LNCAP (cell line): ENCODE results near the gene AKT3.

Experiments used
- CTCF ChIP-seq: fragments of 450-650 bp; IDR thresholded peaks from 2 replicates; pipeline ENCODE4 v1.5.1; 2017; ENCODE audit warnings: mild to moderate bottlenecking

Gene AKT3

DNA sequence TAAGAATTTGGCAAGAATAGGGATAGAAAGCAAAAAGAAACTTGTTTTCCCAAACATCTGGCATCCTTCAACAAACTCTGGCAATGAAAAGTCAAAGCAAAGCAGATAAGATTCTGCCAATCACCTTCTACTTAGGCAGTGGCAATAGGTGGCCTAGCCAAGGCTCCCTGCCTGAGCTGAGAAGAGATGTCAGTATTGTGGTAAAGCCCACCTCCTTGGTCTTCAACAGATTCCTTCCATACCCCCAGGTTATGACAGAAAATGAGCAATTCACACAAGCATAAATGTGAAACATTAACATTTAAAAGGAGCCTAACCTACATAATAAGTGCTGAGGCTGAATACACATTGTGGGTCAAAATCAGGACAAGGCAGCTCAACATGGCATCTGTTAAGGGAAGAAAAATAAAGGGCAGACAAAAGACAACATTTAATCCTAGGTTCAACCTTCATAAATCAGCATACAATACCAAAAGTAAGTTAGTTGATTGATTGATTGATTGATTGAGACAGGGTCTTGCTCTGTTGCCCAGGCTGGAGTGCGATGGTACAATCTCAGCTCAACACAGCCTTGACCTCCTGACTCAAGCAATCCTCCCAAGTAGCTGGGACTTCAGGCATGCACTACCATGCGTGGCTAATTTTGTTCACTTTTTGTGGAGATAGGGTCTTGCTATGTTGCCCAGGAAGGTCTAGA is 123.1 kb downstream of the AKT3 start:
- TF ChIP-seq CTCF = no peak

GRCh38 chr1:243725846-243726245 is 124.2 kb downstream of the AKT3 start:
- no peak for TF ChIP-seq CTCF

- no peak for TF ChIP-seq CTCF
Observed at GRCh38 chr1:243725075-243725474, 125.0 kb downstream of the AKT3 start.

DNA sequence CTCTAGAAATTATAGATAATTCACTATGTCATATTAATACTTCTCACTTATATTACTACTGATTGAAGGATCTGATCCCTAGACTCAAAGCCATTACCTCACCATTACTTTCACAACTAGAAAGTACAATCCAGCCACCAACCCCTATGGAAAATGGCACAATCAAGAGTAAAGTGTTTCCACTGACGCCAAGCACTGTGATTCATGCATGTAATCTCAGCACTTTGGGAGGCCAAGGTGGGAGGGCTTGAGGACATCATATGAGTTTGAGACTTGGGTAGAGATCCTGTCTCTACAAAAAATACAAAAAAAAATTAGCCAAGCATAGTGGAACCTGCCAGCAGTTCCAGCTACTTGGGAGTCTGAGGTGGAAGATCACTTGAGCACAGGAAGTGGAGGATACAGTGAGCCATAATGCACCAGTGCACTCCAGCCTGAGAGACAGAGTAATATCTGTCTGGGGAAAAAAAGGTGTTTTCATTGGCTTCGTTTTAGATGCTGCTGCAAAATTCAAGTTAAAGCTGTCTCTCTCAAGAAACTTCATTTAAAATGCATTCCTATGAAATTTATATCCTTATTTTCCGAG is 126.5 kb downstream of the AKT3 start:
- TF ChIP-seq CTCF = no peak

GRCh38 chr1:243723050-243723449 is 127.0 kb downstream of the AKT3 start:
- TF ChIP-seq CTCF = no peak

DNA sequence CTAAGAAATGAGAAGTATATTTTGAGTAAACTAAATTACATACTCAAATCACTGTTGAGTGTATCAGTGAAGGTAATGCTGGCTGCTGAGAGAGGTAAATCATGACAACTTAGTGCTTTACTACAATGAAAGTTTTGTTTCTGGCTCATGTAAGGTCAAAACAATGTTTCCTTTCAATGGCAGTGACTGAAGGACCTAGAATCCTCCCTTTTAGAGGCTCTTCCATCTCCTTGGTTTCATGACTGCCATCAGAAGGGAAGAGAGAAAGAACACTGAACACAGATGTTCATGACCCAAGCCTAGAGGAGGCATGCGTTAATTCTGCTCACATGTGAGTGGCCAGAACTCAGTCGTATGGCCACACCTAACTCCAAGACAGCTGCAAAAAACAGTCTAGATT is 130.6 kb downstream of the AKT3 start:
- TF ChIP-seq CTCF = no peak

DNA sequence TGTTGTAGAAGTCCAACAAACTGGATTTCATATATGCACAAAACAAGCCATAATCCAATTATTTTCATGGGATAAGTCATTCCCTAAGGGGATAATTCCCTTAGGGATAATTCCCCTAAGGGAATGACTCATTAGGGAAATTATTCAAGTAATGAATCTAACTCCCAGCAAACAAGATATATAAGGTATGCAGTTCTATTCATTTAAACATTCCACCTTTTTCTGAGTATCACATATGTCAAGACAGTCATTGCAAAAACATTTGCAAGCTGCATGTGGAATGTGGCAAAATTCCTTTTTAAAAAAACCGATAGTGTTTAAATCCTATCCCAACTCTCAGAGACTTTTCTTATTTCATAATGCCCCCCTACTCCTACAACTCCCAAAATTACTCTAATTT is 131.2 kb downstream of the AKT3 start:
- no peak for TF ChIP-seq CTCF
